GM18508 (cell line): ENCODE data around the gene TBC1D30.

Experiments
- ATAC-seq: cut with Tn5 transposase; IDR thresholded peaks from one replicate; pipeline ENCODE4 v1.9.1; 2021; ENCODE audit warnings: moderate number of reproducible peaks; ENCODE audit not compliant: insufficient read depth, unreplicated experiment

The TBC1D30 gene

DNA sequence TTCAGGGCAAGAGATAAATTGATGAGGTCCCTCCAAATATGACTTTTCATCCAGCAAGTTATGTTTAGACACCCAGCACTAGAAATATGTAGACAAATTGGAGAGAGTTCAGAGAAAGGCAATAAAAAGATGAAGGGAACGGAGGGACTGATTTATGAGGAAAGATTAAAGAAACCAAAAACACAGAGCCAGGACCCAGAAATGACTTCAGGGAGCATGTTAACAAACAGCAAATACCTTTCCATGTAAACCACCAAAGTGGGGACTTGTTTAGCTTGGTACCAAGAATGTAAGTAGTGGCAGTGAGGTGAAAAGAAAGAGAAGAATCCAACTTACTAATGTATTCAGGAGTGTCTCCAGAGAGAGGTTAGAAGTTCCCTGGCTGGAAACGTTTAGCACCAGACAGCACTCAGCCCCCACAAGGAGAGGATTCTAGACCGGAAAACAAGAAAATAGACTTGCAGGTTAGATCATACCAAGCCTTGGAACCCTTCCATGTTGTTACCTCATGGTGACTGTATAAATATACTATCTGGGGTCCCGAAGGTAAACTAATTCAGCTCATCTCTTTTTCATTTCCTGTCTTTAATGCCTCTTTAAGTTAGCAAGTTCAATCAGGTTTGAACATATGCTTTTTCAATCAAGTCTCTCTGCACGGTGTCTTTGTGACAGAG, 79.2 kb downstream of the TBC1D30 start:
- ATAC-seq, result no peak

GRCh38 chr12:64907097-64907496, 82.7 kb downstream of the TBC1D30 start:
- ATAC-seq, result no peak

- no peak for ATAC-seq
Measured at GRCh38 chr12:64909124-64909523, 84.7 kb downstream of the TBC1D30 start.

DNA sequence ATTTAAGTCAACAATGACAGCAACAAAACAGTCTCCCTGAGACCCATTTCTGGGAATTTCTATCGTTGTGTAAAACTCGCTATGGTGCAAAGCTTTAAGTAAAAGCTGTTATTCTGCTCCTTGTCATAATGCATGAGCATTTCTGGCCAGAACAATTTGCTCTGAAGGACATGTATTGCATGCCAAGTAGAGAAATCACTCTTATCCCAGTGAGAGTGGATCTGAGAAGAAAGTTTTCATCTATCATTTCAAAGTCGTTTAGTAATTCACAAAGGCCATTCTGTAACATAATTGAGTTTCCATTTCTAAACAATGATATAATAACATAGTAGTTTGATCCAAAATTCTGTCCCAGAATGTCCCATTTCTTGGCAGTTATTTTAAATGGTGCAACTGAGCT, 86.6 kb downstream of the TBC1D30 start:
- no peak for ATAC-seq

DNA sequence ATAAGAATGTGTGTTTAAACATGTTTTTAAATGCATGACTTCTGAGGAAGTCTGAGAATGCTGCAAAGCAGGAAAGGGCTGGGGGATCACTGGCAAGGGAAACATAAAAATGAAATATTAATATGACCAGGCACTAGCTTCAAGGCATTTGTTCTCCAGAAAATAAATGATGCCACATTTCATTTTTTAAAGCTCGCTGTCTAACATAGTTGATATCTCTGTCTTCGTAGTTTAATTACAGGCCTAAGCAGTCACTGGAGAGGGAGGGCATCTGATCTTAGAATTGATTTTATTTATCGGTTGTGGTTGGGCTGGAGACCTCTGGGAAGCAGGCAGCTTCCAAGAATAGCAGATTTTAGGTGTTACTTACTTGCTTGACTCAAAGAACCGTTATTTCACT, 87.5 kb downstream of the TBC1D30 start:
- no peak for ATAC-seq

GRCh38 chr12:64912516-64913255, 88.2 kb downstream of the TBC1D30 start:
- no peak for ATAC-seq

DNA sequence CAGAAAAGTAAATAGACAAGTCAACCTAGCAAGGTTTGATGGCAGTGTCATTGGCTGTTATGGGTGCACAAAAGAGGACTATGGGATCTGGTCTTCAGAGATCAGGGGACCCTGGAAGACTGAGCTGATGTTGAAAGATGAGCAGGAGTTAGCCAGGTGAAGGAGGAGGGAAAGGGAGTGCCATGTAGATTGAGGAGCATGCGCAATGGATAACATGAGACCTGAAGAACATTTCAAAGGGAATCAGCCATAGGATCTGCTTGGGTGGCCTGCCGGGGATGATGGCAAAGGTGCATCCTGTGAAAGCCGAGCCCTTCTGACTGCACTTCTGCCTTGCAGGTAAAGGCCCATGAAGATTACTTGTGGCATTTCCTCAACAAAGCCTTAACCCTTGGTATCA, 90.8 kb downstream of the TBC1D30 start:
- no peak for ATAC-seq

- ATAC-seq, result no peak
Measured at GRCh38 chr12:64916411-64917261, 92.2 kb downstream of the TBC1D30 start.

DNA sequence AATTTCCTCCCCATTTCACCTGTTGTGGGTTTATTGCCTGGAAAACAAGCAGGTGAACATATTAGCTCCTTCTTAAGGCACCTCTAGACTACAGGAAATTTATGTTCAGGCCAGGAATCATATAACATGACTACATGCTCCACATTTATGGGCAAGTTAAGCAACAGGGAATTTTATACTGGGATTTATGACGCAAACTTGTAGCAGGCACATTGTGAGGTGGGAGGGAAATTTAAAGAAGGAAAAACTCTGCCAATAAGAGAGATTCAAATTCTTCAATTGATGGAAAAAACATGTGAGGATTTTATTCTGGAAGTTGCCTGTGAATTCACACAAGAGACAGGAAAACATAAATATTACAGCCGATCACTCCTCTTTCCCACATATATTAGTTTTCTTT, 93.9 kb downstream of the TBC1D30 start:
- no peak for ATAC-seq

DNA sequence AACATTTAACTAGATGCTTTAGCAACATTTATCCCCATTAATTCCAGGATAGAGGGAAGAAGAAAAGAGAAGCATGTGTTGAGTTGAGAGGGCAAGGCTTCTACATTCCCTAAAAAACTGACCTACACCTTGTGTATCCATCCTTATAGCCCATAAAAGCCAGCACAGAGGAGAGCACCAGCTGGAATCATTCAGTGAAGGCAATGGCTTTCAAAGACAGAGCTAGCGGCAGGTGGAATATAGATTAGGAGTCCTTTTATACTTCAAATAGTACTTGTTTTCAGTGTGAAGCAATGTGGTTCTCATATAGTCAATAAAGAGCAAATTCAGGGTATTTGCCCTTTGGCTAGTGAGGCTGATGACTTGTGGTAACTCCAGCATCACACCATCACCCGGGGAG, 94.4 kb downstream of the TBC1D30 start:
- ATAC-seq, result no peak

GRCh38 chr12:64922853-64923252, 98.4 kb downstream of the TBC1D30 start:
- ATAC-seq, result no peak

- ATAC-seq, result no peak
Measured at GRCh38 chr12:64923536-64923935, 99.1 kb downstream of the TBC1D30 start.
